AG20443 (cell line): ENCODE data around the gene CIC.
A peak's percentile ranks its signal among the peaks of the same experiment; 100 is the strongest.
"Not testable (repeated sequence)": the region's sequence is repeated elsewhere in the genome, so short reads cannot be mapped to it uniquely, and the experiment has no call there.

Experiments
- DNase-seq: peaks from one replicate; pipeline ENCODE4 v3.0.0; 2012; ENCODE audit warnings: low spot score, mixed read lengths

Gene CIC

DNA sequence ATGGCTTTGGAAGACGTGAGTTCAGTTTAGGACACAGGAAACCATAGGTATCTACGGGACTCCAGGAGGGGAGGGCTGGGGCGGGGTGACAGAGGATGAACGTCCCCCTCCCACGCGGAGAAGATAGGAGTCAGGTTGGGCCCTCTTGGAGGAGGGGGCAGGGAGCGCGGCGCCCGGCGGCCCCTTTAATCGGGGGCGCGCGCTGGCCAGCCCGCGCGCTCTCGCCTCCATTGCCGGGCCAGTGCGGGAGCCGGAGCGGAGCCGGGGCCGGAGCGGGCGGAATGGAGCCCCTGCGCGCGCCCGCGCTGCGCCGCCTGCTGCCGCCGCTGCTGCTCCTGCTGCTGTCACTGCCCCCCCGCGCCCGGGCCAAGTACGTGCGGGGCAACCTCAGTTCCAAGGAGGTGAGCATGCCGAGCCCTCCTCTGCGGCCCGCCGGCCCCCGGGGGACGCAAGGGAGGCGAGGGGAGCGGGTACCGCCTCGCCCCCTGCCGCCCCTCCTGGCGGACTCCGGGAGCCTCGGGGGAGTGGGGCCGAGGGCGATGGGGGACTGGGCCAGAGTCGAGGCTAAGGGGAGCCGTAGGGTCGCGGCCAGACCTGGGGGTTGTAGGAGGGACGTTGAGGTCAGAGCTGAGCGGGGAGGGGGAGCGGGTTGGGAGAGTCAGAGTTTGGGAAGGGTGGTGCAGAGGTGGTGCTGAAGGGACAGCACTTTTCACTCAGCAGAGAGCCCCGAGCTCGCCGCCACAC, 44.2 kb downstream of the CIC start, which contains the start of gene TMEM145:
TMEM145 (plus strand) TSS at position 214 of the 744 bp plus-strand sequence; CDS start at position 282, 68 bp downstream.
- peak; percentile 87 for DNase-seq

DNA sequence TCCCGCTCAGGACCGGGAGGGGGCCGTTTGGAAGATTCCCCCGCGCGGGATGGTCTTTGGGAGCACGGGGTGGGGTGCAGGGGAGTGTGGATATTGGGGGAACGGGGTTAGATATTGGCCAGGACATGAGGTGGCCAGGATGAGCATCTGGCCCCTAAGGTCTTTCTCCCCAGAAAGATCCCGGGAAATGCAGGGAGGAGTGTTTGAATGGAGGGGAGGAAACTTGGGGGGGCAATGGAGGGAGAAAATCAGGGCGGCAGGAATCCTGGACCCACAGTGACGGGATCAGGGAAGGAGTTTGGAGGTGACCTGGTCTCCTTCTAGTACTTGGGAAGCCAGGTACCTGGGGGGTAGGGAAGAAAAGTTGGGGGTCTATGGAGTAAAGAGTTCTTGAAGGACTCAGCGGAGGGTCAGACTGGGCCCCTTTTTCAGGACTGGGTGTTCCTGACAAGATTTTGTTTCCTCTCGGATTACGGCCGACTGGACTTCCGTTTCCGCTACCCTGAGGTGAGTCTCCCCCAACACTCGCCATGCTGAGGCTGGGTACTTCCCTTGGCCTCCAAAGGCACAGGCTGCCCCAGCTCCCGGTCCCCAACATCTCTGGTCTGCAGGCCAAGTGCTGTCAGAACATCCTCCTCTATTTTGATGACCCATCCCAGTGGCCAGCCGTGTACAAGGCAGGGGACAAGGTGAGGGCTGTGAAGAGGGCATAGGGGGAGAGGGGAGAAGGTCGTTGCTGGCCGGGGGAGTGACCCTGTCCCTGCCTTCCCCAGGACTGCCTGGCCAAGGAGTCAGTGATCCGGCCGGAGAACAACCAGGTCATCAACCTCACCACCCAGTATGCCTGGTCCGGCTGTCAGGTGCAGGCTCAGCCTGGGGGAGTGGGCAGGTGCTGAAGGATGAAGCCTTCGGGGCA, 45.0 kb downstream of the CIC start:
- no peak for DNase-seq

DNA sequence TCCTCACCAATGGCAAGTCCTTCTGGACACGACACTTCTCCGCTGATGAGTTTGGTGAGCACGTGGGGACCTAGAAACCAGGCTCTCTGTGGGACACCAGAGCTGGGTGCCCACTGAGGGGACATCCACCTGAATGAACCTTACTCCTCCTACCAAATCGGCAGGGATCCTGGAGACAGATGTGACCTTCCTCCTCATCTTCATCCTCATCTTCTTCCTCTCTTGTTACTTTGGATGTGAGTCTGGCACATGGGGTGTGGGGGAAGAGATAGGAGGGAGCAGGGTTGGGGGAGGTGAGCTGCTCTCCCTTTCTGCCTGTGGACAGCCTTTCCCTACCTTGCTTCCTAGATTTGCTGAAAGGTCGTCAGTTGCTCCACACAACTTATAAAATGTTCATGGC, 46.0 kb downstream of the CIC start:
- DNase-seq, result no peak

- DNase-seq, result no peak
These were observed 47.5 kb downstream of the CIC start for GRCh38 chr19:42316223-42317211.

GRCh38 chr19:42317535-42317934, 48.5 kb downstream of the CIC start:
- no peak for DNase-seq

GRCh38 chr19:42322305-42322704, 53.3 kb downstream of the CIC start:
- DNase-seq, result no peak

DNA sequence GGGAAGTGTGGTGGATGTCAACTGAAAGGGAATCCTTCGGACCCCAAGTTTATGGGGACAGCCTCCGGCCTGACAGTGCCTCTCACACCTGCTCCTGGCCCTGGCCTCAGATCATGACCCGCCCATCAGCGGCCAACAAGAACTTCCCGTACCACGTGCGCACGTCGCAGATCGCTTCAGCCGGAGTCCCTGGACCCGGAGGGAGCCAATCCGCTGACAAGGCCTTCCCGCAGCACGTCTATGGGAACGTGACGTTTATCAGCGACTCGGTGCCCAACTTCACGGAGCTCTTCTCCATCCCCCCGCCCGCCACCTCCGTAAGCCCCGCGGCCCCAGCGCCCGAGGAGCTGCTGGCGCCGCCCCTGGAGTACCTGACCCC, 54.4 kb downstream of the CIC start:
- DNase-seq, result no peak

DNA sequence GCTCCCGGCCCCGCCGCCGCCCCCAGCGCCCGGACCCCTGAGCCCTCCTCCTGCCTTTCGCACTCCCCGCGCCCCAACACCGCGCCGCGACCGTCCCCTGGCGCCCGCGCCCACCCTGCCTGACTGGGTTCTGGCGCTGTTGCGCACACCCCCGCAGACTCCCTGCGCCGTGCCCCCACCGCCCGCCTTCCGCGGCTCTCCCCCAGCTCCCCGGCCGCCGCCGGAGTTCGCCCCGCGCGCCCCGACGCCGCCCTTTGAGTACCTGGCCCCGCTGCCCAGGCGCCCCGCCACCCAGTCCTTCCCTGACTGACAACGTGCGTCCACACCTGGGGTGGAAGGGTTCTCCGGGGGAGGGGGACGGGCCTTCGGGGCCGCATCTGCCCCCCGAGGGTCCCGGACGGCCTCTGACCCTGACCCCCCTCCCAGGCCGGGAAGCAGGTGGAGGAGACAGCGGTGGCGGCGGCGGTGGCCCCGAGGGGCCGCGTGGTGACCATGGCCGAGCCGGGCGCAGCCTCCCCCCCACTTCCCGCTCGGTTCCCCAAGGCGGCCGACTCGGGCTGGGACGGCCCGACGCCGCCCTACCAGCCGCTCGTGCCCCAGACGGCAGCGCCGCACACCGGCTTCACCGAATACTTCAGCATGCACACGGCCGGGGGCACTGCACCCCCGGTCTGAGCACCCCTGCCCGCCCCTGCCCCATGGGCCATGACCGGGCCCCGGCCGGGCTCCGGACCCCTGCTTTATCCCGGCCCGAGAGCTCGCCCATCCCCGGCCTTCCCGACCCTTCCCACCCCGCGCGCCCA, 55.0 kb downstream of the CIC start:
- no peak for DNase-seq

DNA sequence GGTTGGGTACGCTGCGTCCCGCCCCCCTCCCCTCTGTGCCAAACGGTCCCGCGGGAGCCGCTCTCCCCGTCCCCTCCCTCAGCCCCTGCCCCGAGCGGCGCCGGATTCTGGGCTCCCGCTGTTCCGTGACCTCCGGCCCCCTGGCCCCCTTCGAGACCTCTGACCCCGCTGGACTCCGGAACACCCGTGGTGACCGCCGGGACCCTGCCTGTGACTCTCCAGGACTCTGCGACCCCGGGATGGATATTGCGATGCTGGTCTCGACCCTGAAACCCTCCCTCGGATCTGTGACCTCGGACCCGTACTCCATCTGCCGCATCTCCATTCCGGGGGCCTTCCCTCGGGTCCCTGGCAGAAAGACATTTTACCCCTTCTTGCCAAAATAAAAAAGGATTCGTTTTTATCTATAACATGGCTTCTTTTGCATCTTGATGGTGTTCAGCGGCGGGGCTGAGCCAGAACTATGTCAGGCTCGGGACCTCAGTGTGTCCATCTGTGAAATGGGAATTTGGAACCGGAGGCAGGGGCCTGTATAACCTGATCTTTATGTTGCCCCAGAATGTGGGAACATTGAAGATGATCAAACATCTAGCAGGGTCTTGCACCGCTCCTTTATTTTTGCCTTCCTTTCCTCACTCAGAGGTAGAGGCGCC, 55.7 kb downstream of the CIC start:
- no peak for DNase-seq

- DNase-seq, result peak; percentile 99
These were observed 56.4 kb downstream of the CIC start, which contains the start of gene MEGF8 for GRCh38 chr19:42325308-42325895. Gene MEGF8, plus strand, starts transcription at chr19:42325635. Its CDS starts 609 bp downstream, at chr19:42326244.

- DNase-seq, result no peak
These were observed 57.1 kb downstream of the CIC start for GRCh38 chr19:42325896-42326771.

DNA sequence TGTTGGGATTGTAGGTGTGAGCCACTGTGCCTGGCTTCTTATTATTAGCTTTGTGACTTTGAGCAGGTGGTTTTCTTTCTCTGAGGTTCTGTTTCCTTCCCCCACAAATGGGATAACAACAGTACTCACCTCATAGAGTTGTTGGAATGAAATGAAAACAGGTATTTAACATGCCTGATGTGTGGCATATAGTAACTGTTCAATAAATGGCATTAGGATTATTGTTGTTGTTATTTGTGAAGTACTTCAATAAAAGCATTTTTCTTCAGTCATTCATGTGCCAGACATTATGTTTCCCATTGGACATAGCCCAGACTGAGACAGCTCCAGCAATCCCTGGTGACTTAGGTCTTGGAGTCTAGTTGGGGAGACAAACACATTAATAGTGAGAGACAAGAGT, 57.9 kb downstream of the CIC start:
- no peak for DNase-seq

DNA sequence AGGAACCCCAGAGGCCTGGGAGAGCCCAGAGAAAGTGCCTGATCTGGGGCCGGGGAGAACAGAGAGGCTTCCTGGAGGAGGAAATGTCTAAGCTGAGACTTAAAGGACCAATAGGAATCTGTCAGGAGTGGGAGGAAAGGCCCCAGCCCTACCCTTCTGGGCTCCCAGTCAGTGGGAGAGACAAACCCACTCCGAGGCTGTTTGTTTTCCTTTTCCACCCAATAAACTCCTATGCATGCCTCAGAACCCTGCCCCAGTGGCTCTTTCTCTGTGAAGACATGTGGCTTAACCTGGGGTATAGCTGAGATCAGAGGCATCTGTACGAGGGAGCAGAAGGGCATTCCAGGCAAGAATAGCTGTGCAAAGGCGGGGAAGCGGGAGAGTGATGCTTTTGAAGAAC, 58.3 kb downstream of the CIC start:
- DNase-seq, result no peak

DNA sequence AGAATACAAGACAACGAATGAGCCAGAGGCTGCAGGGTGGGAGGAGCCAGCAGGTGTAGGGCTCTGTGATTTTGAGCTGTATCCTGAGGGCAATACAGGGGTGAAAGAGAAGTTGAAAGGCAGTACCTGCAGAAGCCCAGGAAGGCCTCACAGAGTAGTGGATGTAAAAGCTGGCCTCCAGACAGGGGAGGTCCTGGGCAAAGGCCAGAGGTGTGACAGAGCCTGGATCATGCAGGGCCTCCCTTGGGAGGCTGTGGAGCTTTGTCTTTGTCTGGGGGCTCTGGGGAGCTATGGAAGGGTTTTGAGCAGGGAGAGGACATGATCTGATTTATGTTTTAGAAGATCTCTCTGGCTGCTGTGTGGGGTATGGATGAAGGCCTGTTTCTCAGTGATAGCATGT, 59.1 kb downstream of the CIC start:
- DNase-seq, result no peak

DNA sequence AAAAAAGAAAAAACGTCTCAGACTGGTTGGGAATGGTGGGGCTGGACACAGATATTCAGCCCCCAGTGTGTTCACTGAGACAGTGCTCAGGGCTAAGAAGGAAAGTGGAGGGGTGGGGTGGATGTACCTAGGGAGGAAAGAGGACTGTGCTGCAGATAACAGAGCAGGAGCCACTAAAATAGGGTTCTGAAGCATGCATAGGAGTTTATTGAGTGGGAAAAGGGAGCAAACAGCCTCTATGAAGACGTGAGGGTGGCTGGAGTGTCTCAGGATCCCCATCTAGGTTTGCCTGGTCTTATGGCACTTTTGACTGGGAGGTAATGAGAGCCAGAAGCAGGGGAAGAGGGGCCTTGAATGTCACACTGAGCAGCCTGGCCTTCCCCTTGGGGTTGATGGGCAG, 59.8 kb downstream of the CIC start:
- DNase-seq, result no peak

GRCh38 chr19:42330241-42330711, 61.2 kb downstream of the CIC start:
- DNase-seq, result no peak

DNA sequence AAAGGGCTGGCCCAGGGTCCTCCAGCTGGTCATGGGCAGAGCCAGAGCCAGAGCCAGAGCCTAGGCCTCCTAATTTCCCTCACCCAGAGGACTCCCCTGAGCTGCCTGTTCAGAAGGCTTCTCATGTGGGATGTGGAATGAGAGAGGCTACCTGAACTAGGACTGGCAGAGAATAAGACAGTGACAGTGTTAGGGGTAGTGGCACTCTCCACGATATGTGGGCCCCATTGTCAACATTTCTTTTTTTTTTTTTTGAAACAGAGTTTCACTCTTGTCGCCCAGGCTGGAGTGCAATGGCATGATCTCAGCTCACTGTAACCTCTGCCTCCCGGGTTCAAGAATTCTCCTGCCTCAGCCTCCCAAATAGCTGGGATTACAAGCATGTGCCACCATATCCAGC, 62.3 kb downstream of the CIC start:
- DNase-seq, result not testable (repeated sequence)

- no peak for DNase-seq
These were observed 63.0 kb downstream of the CIC start for GRCh38 chr19:42332059-42332458.

DNA sequence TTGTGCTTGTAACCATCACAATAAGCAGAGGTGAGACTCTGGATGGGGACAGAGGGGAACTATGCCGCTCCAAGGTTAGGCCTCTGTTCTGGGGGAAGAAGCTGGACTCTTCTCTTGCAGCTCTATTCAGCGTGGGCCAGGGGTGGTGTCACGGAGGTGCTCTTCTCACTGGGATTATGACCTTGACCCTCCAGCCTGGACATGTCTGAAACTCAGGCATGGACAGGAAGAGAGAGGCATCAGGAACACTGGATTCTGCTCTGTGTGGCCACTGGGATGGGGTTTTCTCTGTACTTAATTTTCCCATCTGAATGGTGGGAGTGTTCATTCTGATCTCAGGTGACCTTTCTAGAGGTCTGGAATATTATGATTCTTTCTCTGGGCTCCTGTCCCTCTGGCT, 64.0 kb downstream of the CIC start:
- DNase-seq, result no peak
